NCI-H187 treated with DMSO at 0.1 percent for 48 hours (cell line): Measurements from ENCODE around the gene LMNA.
"Not testable (repeated sequence)": the region's sequence is repeated elsewhere in the genome, so short reads cannot be mapped to it uniquely, and the experiment has no call there.

Experiments used
- DNase-seq: peaks from one replicate; lab custom pipeline; 2025; lab: John Stamatoyannopoulos, UW

LMNA gene

DNA sequence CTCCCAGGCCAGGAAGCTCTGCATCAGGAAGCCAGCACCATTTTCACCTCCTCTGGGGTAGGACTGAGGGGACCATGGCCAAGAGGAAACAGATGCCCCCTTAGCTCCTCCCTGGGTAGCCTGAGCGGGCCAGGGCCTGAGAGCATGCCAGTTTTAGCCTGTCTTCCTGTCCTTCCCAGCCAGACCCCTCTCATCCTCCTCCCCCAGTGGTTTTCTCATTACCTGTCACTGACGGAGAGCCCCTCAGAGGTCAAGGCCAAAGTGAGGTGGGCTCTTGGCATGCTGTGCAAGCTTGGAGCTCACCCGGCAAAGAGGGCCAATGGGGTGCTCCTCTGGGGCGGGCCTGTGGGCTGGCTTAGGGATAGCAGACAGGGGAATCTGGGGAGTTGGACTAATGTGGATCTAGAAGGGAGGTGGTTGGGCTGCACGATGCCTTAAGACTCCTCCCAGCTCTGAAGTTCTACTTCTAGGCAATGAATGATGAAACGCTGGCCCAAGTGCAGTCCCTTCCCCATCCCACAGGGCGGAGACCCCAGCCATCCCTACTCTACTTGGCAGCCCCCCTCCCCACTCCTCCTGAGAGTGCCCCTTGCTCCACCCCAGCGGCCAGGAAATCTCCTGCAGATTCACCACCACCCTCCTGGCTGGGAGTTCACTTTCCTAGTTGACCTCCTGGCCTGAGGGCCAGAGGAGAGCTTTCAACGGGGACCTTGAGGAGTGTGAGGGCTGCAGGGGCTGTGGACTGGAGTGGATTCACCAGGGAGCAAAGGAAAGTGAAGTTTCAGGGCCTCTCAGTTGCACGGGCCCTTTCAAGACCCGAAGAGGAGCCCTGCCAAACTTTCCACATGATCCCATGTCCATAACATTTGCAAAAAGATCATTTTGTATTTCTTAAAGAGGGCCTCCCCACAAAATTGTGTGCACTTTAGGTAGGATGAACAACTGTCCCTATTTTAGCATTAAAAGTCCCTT lies 9.4 kb upstream of the LMNA start:
- DNase-seq: no peak

- no peak for DNase-seq
Measured at GRCh38 chr1:156106624-156107488, 7.7 kb upstream of the LMNA start.

GRCh38 chr1:156108057-156108456 lies 6.5 kb upstream of the LMNA start:
- DNase-seq: no peak

DNA sequence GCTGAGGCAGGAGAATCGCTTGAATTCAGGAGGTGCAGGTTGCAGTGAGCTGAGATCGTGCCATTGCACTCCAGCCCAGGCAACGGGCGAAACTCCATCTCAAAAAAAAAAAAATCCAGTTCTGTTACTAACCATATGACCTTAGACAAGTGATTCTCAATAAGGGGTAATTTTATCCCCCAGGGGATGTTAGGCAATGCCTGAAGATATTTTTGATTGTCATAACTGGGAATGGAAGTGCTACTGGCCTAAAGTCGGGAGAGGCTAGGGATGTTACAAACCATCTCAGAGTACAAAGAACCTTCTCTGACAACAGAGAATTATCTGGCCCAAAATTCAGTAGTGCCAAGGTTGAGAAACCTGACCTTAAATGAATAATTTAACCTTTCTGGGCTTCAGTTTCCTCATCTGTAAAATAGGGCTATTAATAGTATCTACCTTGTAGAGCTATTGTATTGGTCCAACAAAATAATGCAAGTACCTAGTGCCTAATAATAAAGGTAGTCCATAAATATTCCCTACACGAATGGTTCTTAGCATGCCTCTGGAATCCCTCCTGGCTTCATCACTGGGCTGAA lies 5.8 kb upstream of the LMNA start:
- DNase-seq: no peak

GRCh38 chr1:156110252-156110651 lies 4.3 kb upstream of the LMNA start:
- no peak for DNase-seq

DNA sequence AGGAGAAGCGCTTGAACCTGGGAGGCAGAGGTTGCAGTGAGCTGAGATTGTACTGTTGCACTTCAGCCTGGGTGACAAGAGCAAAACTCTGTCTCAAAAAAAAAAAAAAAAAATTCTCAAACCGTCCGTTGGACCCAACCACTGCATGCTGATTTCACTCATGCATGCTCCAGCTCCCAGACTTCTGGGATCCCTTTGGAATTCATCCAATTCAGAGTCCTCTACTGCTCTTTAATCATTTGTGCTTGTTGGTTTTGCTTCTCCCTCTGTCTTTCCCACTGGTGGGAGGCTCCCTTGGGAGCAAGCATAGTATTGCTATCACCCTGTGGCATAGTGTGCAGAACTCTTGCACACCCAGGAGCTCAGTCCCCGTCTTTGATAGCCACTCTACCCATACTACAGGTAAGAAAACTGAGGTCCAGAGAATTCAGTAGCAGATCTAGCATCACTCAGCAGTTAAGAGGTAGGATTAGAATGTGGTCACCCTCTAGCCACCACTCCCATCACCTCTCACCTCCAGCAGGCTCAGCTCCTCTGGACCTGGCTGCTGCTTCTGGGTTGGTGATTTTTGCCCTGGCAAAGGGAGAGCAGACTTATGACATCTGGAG lies 3.1 kb upstream of the LMNA start:
- DNase-seq: no peak

DNA sequence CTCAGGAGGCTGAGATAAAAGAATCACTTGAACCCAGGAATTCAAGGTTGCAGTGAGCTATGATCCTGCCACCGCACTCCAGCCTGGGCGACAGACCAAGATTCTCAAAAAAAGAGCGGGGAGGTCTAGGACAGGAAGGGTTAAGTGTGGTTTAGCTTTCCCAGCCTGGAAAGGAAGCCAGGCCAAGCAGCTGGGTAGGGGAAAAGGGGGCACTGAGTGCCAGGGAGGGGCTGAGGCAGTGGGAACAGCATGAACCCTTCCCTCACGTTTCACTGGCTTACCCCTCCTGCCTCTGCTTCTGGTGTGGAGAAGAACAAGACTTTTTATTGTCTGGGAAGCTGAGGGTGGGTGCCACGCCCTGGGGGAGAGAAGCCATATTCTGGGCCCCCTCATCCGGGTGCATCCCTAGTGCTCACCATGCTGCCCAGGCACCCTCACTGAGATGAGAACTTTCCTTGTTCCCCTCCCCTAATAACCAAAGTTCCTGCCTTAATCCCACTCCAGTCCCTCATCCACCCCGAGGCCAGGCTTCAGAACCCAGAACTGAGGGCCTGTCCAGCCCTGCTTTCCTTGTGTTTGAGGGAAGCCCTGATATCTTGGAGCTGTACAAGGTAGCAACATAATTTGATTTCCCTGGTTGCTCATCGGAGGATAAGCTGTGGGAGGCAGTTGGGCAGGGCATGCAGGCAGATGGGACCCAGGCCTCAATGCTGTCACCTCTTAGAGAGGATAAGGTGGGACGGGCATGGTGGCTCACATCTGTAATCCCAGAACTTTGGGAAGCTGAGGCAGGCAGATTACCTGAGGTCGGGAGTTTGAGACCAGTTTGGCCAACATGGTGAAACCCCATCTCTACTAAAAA lies 2.0 kb upstream of the LMNA start:
- no peak for DNase-seq

- DNase-seq: no peak
Measured at GRCh38 chr1:156113282-156113950, 1.1 kb upstream of the LMNA start.

GRCh38 chr1:156114919-156115513 lies 505 bp downstream of the LMNA start:
- DNase-seq: no peak

GRCh38 chr1:156115514-156116374 lies 1.2 kb downstream of the LMNA start:
- DNase-seq: no peak

GRCh38 chr1:156116731-156117130 lies 2.2 kb downstream of the LMNA start:
- DNase-seq: not testable (repeated sequence)

DNA sequence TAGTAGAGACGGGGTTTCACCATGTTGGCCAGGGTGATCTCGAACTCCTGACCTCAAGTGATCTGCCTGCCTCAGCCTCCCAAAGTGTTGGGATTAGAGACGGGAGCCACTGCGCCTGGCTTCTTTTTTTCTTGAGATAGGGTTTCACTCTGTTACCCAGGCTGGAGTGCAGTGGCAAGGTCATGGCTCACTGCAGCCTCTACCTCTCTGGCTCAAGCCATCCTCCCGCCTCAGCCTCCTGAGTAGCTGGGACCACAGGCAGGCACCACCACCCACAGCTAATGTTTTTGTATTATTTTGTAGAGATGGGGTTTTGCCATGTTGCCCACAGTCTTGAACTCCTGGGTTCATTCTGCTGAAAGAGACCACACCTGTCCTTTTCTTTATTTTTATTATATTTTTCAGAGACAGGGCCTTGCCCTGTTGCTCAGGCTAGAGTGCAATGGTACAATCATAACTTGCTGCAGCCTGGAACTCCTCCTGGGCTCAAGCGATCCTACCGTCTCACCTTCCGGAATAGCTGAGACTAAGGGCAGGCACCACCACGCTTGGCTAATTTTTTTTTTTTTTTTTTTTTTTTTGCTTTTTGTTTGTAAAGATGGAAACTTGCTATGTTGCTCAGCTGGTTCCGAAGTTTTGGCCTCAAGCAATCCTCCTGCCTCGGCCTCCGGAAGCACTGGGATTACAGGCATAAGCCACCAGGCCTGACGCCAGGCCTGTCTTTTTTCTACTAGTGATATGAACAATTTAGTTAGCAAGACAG lies 3.1 kb downstream of the LMNA start:
- no peak for DNase-seq

DNA sequence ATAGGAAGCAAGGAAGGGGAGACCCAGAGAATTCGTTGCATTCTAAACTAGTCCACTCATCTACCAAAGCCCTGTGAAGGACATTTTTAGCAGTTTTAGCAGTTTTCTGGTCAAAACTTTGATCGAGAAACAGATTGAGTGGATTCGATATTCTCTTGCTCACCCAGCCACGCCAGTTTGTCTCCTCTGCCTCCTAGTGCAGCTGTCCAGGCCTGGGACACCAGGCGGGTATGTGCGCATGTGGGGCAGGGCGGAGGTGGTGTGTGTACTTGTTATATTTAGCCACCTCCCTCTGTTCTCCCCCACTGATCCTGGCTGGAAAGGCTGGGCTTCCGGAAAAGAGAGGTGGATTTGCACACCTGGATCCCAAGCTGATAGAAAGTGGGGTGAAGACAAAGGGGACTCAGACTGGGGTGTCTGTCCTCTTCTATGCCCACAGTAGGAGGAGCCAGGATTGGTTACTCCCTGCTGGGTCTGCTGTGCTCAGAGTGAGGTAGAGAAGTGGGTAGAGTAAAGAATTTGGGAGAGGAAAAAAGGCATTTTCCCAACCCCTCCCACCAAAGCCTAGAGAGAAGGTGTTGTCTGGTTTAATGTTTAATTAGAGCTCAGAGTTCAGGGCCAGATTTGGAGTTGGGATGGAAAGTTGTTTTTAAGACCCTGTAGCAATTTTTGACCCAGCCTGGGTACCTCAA lies 3.8 kb downstream of the LMNA start:
- no peak for DNase-seq

GRCh38 chr1:156119503-156120209 lies 5.1 kb downstream of the LMNA start:
- no peak for DNase-seq

DNA sequence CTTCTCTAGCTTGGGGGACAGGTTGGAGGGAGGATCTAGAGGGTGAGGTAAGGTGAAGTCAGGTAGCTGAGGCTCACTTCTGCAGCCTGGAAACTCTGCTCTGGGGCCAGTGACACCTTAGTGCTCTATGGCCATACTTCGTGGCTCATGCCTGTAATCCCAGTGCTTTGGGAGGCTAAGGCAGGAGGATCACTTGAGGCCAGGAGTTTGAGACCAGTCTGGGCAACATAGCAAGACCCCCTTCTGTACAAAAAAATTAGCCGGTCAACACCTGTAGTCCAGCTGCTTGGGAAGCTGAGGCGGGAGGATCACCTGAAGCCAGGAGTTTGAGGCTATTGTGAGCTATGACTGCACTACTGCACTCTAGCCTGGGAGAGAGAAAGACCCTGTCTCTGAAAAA lies 5.8 kb downstream of the LMNA start:
- no peak for DNase-seq

GRCh38 chr1:156121005-156121404 lies 6.5 kb downstream of the LMNA start:
- not testable (repeated sequence) for DNase-seq

DNA sequence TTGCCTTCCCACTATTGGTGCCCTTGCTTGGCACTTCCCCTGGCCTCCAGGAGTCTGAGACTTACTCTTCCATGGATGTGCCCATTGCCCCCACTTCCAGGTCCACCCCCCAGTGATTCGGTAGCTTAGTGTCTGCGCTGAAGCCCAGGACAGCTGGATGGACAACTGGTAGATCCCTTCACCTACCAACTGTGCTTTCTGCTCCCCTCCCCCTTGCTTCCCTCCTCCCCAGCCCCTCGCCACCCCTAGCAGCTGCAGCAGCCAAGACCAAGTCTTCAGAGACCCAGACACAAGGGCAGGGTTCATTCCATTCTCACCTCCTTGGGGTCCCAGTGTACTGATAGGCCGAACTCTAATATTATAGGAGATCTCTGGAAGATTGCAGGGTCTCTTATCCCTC lies 6.9 kb downstream of the LMNA start:
- no peak for DNase-seq
